Nephron progenitor cell (in vitro differentiated cells): ENCODE measurements around the gene CDKN2B-AS1.

ENCODE experiments used
- DNase-seq: peaks from one replicate; pipeline ENCODE4 v3.0.0; 2021
- H3K27ac Mint-ChIP-seq: 2 replicates; pipeline ENCODE4 v1.8.0; 2021; ENCODE audit warnings: mild to moderate bottlenecking, moderate library complexity, mixed read lengths
- H3K27me3 Mint-ChIP-seq: 2 replicates; pipeline ENCODE4 v1.8.0; 2021; ENCODE audit warnings: mild to moderate bottlenecking, low read depth, mixed read lengths; ENCODE audit not compliant: poor library complexity
- H3K36me3 Mint-ChIP-seq: 2 replicates; pipeline ENCODE4 v1.8.0; 2021; ENCODE audit warnings: low read depth, mixed read lengths
- H3K4me1 Mint-ChIP-seq: 2 replicates; pipeline ENCODE4 v1.8.0; 2021; ENCODE audit warnings: mixed read lengths
- H3K4me3 Mint-ChIP-seq: 2 replicates; pipeline ENCODE4 v1.8.0; 2021; ENCODE audit warnings: mild to moderate bottlenecking, moderate library complexity, mixed read lengths
- H3K9me3 Mint-ChIP-seq: 2 replicates; pipeline ENCODE4 v1.8.0; 2021; ENCODE audit warnings: mild to moderate bottlenecking, moderate library complexity, mixed read lengths
- TF ChIP-seq, protein P1 (sequence below): fragments of 200-600 bp; sonication (generic); IDR thresholded peaks from 2 replicates; pipeline ENCODE4 v1.5.0; 2021; ENCODE audit warnings: antibody characterized with exemption

CDKN2B-AS1 gene

DNA sequence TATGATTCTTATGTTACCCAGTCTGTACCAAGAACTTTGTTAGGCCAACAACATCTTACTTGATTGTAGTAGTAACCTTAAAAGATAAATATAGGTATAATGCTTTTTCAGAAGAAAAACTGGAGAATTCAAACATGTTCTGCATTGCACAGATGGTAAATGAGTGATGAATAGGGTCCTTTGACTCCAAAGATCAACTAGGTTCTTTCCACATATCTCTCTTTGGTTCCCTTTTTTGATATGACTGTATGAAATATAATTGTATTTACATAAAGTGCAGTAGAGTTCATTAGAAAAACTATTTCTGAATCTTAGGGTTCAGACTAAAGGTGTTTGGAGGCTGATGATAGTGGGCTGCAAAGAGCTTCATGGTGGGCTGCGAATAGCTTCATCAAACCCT, 165.0 kb downstream of the CDKN2B-AS1 start:
- no peaks in the 10 kb centered on the region for H3K36me3 Mint-ChIP-seq
- no peak for DNase-seq
- H3K9me3 Mint-ChIP-seq = no peaks in the 10 kb centered on the region
- no peak overlapping the region for H3K27ac Mint-ChIP-seq
- H3K27me3 Mint-ChIP-seq = no peaks in the 10 kb centered on the region
- TF ChIP-seq, protein P1, sequence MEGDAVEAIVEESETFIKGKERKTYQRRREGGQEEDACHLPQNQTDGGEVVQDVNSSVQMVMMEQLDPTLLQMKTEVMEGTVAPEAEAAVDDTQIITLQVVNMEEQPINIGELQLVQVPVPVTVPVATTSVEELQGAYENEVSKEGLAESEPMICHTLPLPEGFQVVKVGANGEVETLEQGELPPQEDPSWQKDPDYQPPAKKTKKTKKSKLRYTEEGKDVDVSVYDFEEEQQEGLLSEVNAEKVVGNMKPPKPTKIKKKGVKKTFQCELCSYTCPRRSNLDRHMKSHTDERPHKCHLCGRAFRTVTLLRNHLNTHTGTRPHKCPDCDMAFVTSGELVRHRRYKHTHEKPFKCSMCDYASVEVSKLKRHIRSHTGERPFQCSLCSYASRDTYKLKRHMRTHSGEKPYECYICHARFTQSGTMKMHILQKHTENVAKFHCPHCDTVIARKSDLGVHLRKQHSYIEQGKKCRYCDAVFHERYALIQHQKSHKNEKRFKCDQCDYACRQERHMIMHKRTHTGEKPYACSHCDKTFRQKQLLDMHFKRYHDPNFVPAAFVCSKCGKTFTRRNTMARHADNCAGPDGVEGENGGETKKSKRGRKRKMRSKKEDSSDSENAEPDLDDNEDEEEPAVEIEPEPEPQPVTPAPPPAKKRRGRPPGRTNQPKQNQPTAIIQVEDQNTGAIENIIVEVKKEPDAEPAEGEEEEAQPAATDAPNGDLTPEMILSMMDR = no peak
- H3K4me1 Mint-ChIP-seq = peaks cover 7% of the 10 kb centered on the region
- H3K4me3 Mint-ChIP-seq = no peak overlapping the region

GRCh38 chr9:22160221-22160620, 165.6 kb downstream of the CDKN2B-AS1 start:
- Mint-ChIP-seq H3K4me3 (no peak overlapping the region), H3K4me1 (peaks cover 7% of the 10 kb centered on the region), H3K27ac (no peak overlapping the region), H3K36me3 (no peaks in the 10 kb centered on the region), H3K9me3 (no peaks in the 10 kb centered on the region), H3K27me3 (no peaks in the 10 kb centered on the region)
- TF ChIP-seq, protein P1 = no peak
- no peak for DNase-seq

DNA sequence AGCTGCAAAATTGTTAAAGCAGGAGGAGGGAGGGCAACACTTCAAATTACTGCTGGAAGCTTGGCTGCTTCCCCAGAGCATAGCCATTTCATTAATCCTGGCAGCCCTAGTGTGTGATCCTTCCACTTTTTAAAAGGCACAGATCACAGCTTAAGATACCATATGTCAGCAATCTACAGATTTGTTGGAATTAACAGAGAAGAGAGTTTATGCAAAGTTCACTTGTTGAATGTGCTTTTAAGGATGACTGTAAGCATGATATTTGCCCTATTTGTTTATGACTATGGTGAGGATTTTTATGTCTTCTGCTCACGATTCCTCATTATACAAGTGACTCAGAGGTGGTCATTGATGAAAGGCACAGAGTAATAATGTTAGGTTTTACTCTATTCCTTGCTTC, 170.6 kb downstream of the CDKN2B-AS1 start:
- Mint-ChIP-seq H3K36me3 (no peaks in the 10 kb centered on the region), H3K4me3 (no peak overlapping the region), H3K4me1 (no peaks in the 10 kb centered on the region), H3K9me3 (no peaks in the 10 kb centered on the region), H3K27ac (no peak overlapping the region), H3K27me3 (no peaks in the 10 kb centered on the region)
- DNase-seq = no peak
- TF ChIP-seq, protein P1 = no peak

GRCh38 chr9:22169243-22169642, 174.7 kb downstream of the CDKN2B-AS1 start:
- Mint-ChIP-seq H3K36me3 (no peaks in the 10 kb centered on the region), H3K4me1 (no peaks in the 10 kb centered on the region), H3K9me3 (no peaks in the 10 kb centered on the region), H3K27ac (no peak overlapping the region), H3K27me3 (no peaks in the 10 kb centered on the region), H3K4me3 (no peak overlapping the region)
- TF ChIP-seq, protein P1 = no peak
- no peak for DNase-seq

GRCh38 chr9:22169727-22170503, 175.3 kb downstream of the CDKN2B-AS1 start:
- Mint-ChIP-seq H3K27ac (no peak overlapping the region), H3K4me1 (no peaks in the 10 kb centered on the region), H3K9me3 (no peaks in the 10 kb centered on the region), H3K36me3 (no peaks in the 10 kb centered on the region), H3K27me3 (no peaks in the 10 kb centered on the region), H3K4me3 (no peak overlapping the region)
- TF ChIP-seq, protein P1 = no peak
- no peak for DNase-seq
